Breast epithelium (tissue), 3 donors: Measurements from ENCODE around the gene KCNJ9.

Experiments
- POLR2A ChIP-seq: fragments of 450-650 bp; IDR thresholded peaks from one replicate; pipeline ENCODE4 v1.6.1; 2016; ENCODE audit warnings: antibody characterized with exemption, mild to moderate bottlenecking, moderate library complexity
- TF ChIP-seq, protein P1 (sequence below), 3 donors: fragments of 450-650 bp; IDR thresholded peaks; one replicate each; pipeline ENCODE4 v1.5.1; 2016 to 2017; ENCODE audit warnings: antibody characterized with exemption in 3 of 3, mild to moderate bottlenecking in 3 of 3, moderate library complexity in 3 of 3

DNA sequence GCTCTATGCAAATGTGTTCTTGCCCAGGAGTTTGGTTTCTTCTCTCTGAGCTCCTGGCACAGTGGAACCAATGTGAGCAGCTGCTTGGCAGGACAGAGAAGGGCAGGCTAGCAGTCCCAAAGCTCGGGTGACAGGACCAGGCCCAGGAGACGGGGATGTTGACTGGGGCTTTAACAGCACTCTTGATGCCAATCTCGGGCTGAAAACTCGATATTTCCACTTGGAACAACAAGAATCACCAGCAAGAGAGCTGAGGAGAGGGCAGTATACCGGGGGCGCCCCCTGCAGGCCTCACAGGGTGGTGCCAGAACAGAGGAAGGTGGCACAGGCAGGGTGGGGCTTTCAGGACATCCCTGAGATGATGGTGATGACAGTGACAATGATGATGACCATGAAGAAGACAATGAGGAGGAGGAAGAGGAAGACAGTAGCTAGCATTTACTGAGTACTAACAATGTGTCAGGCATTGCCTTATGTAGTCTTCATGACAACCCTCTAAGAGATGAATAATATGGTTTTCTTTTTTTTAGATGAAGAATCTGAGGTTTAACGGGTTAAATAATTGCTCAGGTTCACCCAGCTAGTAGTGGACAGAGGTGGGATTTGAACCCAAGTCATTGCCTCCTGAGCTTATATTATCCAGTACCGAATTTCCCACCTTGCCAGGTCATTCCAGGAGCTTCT, 2.7 kb upstream of the KCNJ9 start:
- TF ChIP-seq POLR2A: no peak
- TF ChIP-seq, protein P1, sequence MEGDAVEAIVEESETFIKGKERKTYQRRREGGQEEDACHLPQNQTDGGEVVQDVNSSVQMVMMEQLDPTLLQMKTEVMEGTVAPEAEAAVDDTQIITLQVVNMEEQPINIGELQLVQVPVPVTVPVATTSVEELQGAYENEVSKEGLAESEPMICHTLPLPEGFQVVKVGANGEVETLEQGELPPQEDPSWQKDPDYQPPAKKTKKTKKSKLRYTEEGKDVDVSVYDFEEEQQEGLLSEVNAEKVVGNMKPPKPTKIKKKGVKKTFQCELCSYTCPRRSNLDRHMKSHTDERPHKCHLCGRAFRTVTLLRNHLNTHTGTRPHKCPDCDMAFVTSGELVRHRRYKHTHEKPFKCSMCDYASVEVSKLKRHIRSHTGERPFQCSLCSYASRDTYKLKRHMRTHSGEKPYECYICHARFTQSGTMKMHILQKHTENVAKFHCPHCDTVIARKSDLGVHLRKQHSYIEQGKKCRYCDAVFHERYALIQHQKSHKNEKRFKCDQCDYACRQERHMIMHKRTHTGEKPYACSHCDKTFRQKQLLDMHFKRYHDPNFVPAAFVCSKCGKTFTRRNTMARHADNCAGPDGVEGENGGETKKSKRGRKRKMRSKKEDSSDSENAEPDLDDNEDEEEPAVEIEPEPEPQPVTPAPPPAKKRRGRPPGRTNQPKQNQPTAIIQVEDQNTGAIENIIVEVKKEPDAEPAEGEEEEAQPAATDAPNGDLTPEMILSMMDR (IDR thresholded peaks at IDR 0.05): peak in 1 of 3 donors; percentile 40
